ES-I3 (cell line): ENCODE results near the gene NFE2L3.
"Not testable (repeated sequence)": the region's sequence is repeated elsewhere in the genome, so short reads cannot be mapped to it uniquely, and the experiment has no call there.

Experiments used
- H3K36me3 ChIP-seq: 2 replicates; pipeline ENCODE4 v1.6.1; 2013; ENCODE audit warnings: mild to moderate bottlenecking, low read length, control low read depth, moderate library complexity; ENCODE audit not compliant: insufficient read depth
- H3K4me1 ChIP-seq: 2 replicates; pipeline ENCODE4 v1.6.1; 2013; ENCODE audit warnings: mild to moderate bottlenecking, control low read depth, low read length; ENCODE audit not compliant: insufficient read depth
- H3K9ac ChIP-seq: 2 replicates; pipeline ENCODE4 v1.6.1; 2013; ENCODE audit warnings: low read depth, mild to moderate bottlenecking, low read length, moderate library complexity
- H3K9me3 ChIP-seq: 2 replicates; pipeline ENCODE4 v1.6.1; 2013; ENCODE audit warnings: mild to moderate bottlenecking, low read length, moderate library complexity; ENCODE audit not compliant: control insufficient read depth, insufficient read depth

NFE2L3 gene

GRCh38 chr7:26135551-26135950 lies 16.4 kb upstream of the NFE2L3 start:
- Histone ChIP-seq H3K9me3 (no peaks in the 10 kb centered on the region), H3K36me3 (no peaks in the 10 kb centered on the region), H3K4me1 (no peaks in the 10 kb centered on the region), H3K9ac (no peak overlapping the region)

- no peaks in the 10 kb centered on the region for H3K4me1 ChIP-seq
- no peak overlapping the region for H3K9ac ChIP-seq
- H3K9me3 ChIP-seq: no peaks in the 10 kb centered on the region
- H3K36me3 ChIP-seq: no peaks in the 10 kb centered on the region
Measured at GRCh38 chr7:26136831-26137230, 15.2 kb upstream of the NFE2L3 start.

- H3K9ac ChIP-seq: no peak overlapping the region
- H3K9me3 ChIP-seq: no peaks in the 10 kb centered on the region
- peaks cover 5% of the 10 kb centered on the region; the same call in 1 of the 2 replicates for H3K4me1 ChIP-seq
- no peaks in the 10 kb centered on the region for H3K36me3 ChIP-seq
Measured at GRCh38 chr7:26140380-26140779, 11.6 kb upstream of the NFE2L3 start.

- Histone ChIP-seq H3K9me3 (no peaks in the 10 kb centered on the region), H3K4me1 (peaks cover 5% of the 10 kb centered on the region; the same call in 1 of the 2 replicates), H3K36me3 (no peaks in the 10 kb centered on the region), H3K9ac (no peak overlapping the region)
Measured at GRCh38 chr7:26141077-26141476, 10.9 kb upstream of the NFE2L3 start.

- Histone ChIP-seq H3K4me1 (peaks cover 5% of the 10 kb centered on the region; the same call in 1 of the 2 replicates), H3K9me3 (0 out of 2 replicates have a peak, but pooled peaks cover 4% of the 10 kb centered on the region), H3K36me3 (no peaks in the 10 kb centered on the region), H3K9ac (no peak overlapping the region)
Measured at GRCh38 chr7:26143298-26144048, 8.5 kb upstream of the NFE2L3 start.

GRCh38 chr7:26144184-26145080 lies 7.6 kb upstream of the NFE2L3 start:
- no peak overlapping the region for H3K9ac ChIP-seq
- no peaks in the 10 kb centered on the region for H3K36me3 ChIP-seq
- peaks cover 5% of the 10 kb centered on the region; the same call in 1 of the 2 replicates for H3K4me1 ChIP-seq
- H3K9me3 ChIP-seq: 0 out of 2 replicates have a peak, but pooled peaks cover 4% of the 10 kb centered on the region

DNA sequence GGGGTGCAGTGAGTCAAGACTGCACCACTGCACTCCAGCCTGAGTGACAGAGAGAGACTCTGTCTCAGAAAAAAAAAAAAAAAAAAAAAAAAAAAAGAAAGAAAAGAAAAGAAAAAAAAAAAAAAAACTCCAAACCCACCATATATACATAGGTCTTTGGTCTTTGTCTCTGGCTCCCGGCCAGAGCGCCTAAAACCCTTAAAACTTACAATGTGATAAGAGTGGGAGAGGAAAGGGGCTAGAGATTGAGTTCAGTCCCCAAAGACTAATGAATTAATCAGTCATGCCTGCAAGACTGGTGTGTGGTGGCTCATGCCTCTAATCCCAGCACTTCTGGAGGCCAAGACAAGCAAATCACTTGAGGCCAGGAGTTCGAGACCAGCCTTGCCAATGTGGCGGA lies 6.8 kb upstream of the NFE2L3 start:
- Histone ChIP-seq H3K9ac (no peak overlapping the region), H3K36me3 (no peaks in the 10 kb centered on the region), H3K4me1 (peaks cover 9% of the 10 kb centered on the region; the same call in 1 of the 2 replicates), H3K9me3 (0 out of 2 replicates have a peak, but pooled peaks cover 4% of the 10 kb centered on the region)

DNA sequence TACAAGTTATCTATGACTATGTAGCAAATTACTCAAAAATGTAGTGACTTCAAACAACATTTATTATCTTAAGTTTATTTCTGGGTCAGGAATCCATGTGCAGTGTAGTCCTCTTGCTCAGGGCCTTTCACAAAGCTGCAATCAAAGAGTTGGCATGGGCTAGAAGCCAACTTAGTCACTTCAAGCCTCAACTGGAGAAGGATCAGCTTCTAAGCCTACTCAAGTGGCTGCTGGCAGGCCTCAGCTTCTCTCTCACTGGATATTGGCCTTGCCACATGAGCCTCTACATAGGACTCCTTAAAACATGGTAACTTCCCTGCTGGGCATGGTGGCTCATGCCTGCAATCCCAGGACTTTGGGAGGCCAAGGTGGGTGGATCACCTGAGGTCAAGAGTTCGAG lies 5.0 kb upstream of the NFE2L3 start:
- Histone ChIP-seq H3K4me1 (peaks cover 20% of the 10 kb centered on the region; the same call in 1 of the 2 replicates), H3K36me3 (no peaks in the 10 kb centered on the region), H3K9ac (no peak overlapping the region), H3K9me3 (0 out of 2 replicates have a peak, but pooled peaks cover 4% of the 10 kb centered on the region)

DNA sequence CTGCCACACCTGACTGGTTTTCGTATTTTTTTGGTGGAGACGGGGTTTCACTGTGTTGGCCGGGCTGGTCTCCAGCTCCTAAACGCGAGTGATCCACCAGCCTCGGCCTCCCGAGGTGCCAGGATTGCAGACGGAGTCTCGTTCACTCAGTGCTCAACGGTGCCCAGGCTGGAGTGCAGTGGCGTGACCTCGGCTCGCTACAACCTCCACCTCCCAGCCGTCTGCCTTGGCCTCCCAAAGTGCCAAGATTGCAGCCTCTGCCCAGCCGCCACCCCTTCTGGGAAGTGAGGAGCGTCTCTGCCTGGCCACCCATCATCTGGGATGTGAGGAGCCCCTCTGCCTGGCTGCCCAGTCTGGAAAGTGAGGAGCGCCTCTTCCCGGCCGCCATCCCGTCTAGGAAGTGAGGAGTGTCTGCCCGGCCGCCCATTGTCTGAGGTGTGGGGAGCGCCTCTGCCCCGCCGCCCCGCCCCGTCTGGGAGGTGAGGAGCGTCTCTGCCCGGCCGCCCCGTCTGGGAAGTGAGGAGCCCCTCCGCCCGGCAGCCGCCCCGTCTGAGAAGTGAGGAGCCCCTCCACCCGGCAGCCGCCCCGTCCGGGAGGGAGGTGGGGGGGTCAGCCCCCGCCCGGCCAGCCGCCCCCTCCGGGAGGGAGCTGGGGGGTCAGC lies 4.2 kb upstream of the NFE2L3 start:
- H3K36me3 ChIP-seq, H3K9me3 ChIP-seq, H3K9ac ChIP-seq: not testable (repeated sequence)
- peaks cover 20% of the 10 kb centered on the region; the same call in 1 of the 2 replicates for H3K4me1 ChIP-seq

DNA sequence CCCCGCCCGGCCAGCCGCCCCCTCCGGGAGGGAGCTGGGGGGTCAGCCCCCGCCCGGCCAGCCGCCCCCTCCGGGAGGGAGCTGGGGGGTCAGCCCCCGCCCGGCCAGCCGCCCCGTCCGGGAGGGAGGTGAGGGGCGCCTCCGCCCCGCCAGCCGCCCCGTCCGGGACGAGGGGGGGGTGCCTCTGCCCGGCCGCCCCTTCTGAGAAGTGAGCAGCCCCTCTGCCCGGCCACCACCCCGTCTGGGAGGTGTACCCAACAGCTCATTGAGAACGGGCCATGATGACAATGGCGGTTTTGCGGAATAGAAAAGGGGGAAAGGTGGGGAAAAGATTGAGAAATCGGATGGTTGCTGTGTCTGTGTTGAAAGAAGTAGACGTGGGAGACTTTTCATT lies 3.7 kb upstream of the NFE2L3 start:
- H3K9me3 ChIP-seq, H3K36me3 ChIP-seq, H3K9ac ChIP-seq: not testable (repeated sequence)
- H3K4me1 ChIP-seq: peaks cover 20% of the 10 kb centered on the region; the same call in 1 of the 2 replicates

DNA sequence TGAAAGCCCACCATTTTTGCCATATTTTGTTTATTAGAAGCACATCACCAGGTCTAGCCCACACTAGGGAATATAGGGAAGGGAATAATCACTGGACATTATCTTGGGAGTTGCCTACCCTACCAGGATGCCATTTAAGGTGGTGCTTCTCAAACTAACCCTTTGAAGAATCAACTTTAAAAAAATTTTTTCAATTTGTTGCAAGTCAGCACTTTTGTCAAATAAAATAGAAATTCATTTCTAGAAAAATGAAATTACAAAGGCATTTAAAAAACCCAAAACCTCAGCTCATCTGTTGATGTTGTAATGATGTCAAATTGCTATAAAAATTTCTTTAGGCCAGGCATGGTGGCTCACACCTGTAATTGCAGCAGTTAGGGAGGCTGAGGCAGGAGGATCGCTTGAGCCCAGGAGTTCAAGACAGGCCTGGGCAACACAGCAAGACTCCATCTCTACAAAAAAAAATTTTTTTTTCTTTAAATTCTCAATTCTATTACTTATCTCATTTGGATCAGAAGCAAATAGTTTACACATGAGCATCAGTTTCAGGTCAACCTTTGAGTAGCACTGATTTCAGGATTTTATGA lies 2.5 kb upstream of the NFE2L3 start:
- Histone ChIP-seq H3K4me1 (peaks cover 15% of the 10 kb centered on the region), H3K9ac (no peak overlapping the region), H3K9me3 (0 out of 2 replicates have a peak, but pooled peaks cover 4% of the 10 kb centered on the region), H3K36me3 (no peaks in the 10 kb centered on the region)

DNA sequence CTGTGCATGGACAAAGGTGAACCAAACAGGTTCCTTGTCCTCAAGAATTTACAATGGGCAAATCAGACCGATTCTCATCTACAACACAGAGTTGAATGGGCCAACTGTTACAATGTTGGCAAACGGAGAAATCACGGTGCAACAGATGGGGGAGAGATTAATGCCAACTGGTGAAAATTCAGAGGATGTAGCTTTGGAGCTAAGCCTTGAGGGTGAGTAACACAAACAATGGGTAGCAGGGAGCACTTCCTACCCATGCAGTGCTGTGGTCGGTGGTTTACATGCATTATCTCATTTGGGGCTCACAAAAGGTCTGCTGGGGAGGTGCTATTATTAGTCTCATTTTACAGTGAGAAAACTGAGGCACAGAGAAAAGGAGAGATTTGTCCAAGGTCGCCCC lies 902 bp upstream of the NFE2L3 start:
- H3K9ac ChIP-seq: no peak overlapping the region
- H3K36me3 ChIP-seq: no peaks in the 10 kb centered on the region
- 0 out of 2 replicates have a peak, but pooled peaks cover 4% of the 10 kb centered on the region for H3K9me3 ChIP-seq
- peaks cover 27% of the 10 kb centered on the region for H3K4me1 ChIP-seq

DNA sequence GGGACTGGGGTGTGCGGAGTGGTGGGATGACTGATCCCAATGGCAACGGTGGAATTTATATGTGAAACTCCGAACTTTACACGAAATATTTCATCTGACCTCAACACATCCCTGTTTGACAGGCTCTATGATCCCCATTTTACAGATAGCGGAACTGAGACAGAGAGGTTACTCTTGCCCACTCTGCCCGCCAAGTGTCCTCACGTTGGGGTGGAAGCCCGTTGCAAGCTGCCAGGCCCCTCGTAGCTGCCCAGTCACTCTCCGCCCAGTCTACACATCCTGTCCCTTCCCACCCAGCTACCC lies 397 bp upstream of the NFE2L3 start:
- Histone ChIP-seq H3K9me3 (0 out of 2 replicates have a peak, but pooled peaks cover 4% of the 10 kb centered on the region), H3K36me3 (no peaks in the 10 kb centered on the region), H3K9ac (peak overlapping the region; percentile 70; the same call in 1 of the 2 replicates), H3K4me1 (peaks cover 29% of the 10 kb centered on the region)

- peak overlapping the region; percentile 70 for H3K9ac ChIP-seq
- H3K4me1 ChIP-seq: peaks cover 34% of the 10 kb centered on the region
- not testable (repeated sequence) for H3K36me3 ChIP-seq, H3K9me3 ChIP-seq
Measured at GRCh38 chr7:26152782-26153240, 813 bp downstream of the NFE2L3 start.
